ENCODE data around the gene CDC26.
"Not testable (repeated sequence)": the region's sequence is repeated elsewhere in the genome, so short reads cannot be mapped to it uniquely, and the experiment has no call there.

Gene CDC26

GRCh38 chr9:113275157-113276131, at the start of gene CDC26, which contains the start of gene PRPF4:
Gene CDC26 (minus strand): TSS chr9:113275572. CDS start chr9:113272507, 3,065 bp downstream.
Gene PRPF4 (plus strand): TSS chr9:113275658. CDS start chr9:113275744, 86 bp downstream.
- peak; percentile 98 for DNase-seq

DNA sequence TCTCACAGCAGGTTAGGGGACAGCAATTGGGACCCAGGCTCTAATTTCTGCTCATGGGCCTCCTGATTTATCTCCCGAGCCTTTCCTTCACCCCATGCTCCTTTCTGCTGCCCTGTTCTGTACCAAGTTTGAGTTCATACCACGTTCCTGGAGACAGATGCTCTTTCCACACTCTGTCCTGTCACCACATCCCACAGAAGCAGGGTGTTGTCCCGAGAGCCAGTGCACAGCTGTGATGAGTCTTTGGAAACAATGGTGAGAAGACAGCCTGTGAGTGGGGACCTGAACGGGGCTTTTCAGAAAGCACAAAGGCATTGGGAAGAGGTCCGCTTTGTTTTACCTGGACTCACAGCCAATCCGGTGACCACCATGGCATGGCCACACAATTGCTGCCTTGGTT, 47.3 kb upstream of the CDC26 start:
- DNase-seq = no peak

- no peak for DNase-seq
These were observed 44.7 kb upstream of the CDC26 start for GRCh38 chr9:113320051-113320450.

DNA sequence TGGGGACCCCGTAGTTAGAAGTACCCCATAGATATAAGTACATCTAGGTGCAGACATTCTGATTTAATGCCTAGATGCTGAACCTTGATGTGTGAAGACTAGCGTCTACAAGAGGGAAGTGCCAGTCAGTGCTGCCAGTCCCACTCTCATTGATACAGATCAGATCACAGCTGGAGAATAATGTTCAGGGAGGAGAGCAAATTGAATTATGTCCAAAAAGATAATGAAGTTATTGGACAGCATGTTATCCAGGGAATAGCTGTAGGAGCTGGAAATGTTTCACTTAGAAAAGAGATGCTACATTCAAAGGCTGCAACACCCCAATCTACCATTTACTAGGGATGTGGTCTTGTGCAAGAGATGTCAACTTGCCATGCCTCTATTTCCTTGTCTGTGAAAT, 43.7 kb upstream of the CDC26 start:
- DNase-seq = no peak

DNA sequence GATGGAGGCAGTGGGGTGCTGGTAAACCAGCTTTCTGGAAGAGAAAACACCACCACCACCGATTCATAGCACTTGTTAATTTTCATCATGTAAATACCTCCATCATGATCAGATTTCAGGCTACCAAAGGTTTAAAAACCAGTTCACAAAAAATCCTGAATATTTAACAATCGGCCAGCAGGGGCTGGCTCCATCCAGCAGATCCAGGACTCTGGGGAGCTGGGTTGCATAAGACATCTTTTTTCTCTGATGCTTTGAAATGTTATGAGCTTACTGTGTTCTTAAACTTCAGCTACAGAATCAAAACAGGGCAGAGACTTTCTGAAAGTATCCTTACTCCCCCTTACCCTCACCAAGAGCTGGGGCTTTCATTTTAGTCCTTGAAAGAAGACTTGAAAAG, 42.4 kb upstream of the CDC26 start:
- no peak for DNase-seq

- no peak for DNase-seq
These were observed 40.7 kb upstream of the CDC26 start for GRCh38 chr9:113316030-113316429.

- no peak for DNase-seq
These were observed 39.9 kb upstream of the CDC26 start for GRCh38 chr9:113315231-113315630.

- no peak for DNase-seq
These were observed 37.9 kb upstream of the CDC26 start for GRCh38 chr9:113313261-113313660.

- no peak for DNase-seq
These were observed 36.6 kb upstream of the CDC26 start for GRCh38 chr9:113311961-113312360.

- no peak for DNase-seq
These were observed 35.2 kb upstream of the CDC26 start for GRCh38 chr9:113310538-113310937.

GRCh38 chr9:113309204-113309813, 33.9 kb upstream of the CDC26 start:
- peak; percentile 15 for DNase-seq

- peak; percentile 39 for DNase-seq
These were observed 32.1 kb upstream of the CDC26 start for GRCh38 chr9:113307396-113307975.

GRCh38 chr9:113306566-113306965, 31.2 kb upstream of the CDC26 start:
- no peak for DNase-seq

GRCh38 chr9:113302792-113303418, 27.5 kb upstream of the CDC26 start, which contains the start of gene RNF183:
Gene RNF183 (minus strand): TSS chr9:113303376. CDS start chr9:113298184, 5,192 bp downstream.
- peak; percentile 55 for DNase-seq

GRCh38 chr9:113301548-113301947, 26.2 kb upstream of the CDC26 start:
- no peak for DNase-seq

GRCh38 chr9:113299800-113300292, 24.5 kb upstream of the CDC26 start:
- no peak for DNase-seq

GRCh38 chr9:113298924-113299770, 23.8 kb upstream of the CDC26 start:
- no peak for DNase-seq

GRCh38 chr9:113298311-113298710, 22.9 kb upstream of the CDC26 start:
- no peak for DNase-seq

- no peak for DNase-seq
These were observed 21.6 kb upstream of the CDC26 start for GRCh38 chr9:113296796-113297558.

DNA sequence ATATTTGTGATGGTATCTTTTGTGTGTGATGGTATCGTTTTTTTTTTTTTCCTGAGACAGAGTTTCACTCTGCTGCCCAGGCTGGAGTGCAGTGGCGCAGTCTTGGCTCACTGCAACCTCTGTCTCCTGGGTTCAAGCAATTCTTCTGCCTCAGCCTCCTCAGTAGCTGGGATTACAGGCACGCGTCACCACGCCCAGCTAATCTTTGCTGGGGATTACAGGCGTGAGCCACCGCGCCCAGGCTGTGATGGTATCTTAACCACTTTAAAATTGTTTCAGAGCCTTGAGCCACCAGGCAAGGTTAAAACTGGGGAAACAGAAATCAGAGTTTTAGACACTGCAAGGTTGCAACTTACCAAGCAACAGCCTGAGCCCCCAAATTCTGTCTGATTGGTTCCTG, 20.9 kb upstream of the CDC26 start:
- not testable (repeated sequence) for DNase-seq

- DNase-seq = no peak
These were observed 18.0 kb upstream of the CDC26 start for GRCh38 chr9:113293285-113293878.

Data from kidney glomerular epithelial cell (primary cell).